Liver (tissue), 9 donors: ENCODE data around the gene SLC26A5. TPM values are rescaled to one million over a fixed set of nuclear protein-coding genes. Genes with fewer than 3 reads are reported as not detected.

ENCODE experiments used
- DNase-seq: peaks from one replicate; pipeline ENCODE4 v3.0.0-alpha.2; 2017; ENCODE audit warnings: low spot score
- H3K27ac ChIP-seq, 2 donors: one replicate each; pipeline ENCODE4 v1.7.0; 2013; ENCODE audit warnings: inconsistent platforms in 2 of 2, low read length in 2 of 2, control low read depth in 1 of 2, low read depth in 1 of 2, mild to moderate bottlenecking in 1 of 2
- H3K27me3 ChIP-seq, 4 donors: one replicate each; pipeline versions ENCODE4 v1.6.1 to v1.7.0; 2013; ENCODE audit warnings: low read length in 3 of 4, inconsistent platforms in 1 of 4, mild to moderate bottlenecking in 1 of 4, moderate library complexity in 1 of 4; ENCODE audit not compliant: control insufficient read depth in 4 of 4, insufficient read depth in 4 of 4
- H3K36me3 ChIP-seq, 4 donors: one replicate each; pipeline versions ENCODE4 v1.6.1 to v1.7.0; 2013; ENCODE audit warnings: low read length in 3 of 4, mild to moderate bottlenecking in 3 of 4, low read depth in 1 of 4, moderate library complexity in 1 of 4; ENCODE audit not compliant: control insufficient read depth in 4 of 4, insufficient read depth in 3 of 4
- H3K4me1 ChIP-seq, 4 donors: one replicate each; pipeline versions ENCODE4 v1.6.1 to v1.7.0; 2013; ENCODE audit warnings: low read length in 3 of 4, mild to moderate bottlenecking in 3 of 4, moderate library complexity in 1 of 4; ENCODE audit not compliant: control insufficient read depth in 4 of 4, insufficient read depth in 4 of 4
- H3K4me3 ChIP-seq, 3 donors: one replicate each; pipeline versions ENCODE4 v1.6.1 to v1.7.0; 2013; ENCODE audit warnings: low read length in 3 of 3, control low read depth in 1 of 3, low read depth in 1 of 3, mild to moderate bottlenecking in 1 of 3
- H3K9ac ChIP-seq, 2 donors: one replicate each; pipeline ENCODE4 v1.7.0; 2013; ENCODE audit warnings: low read length in 2 of 2, mild to moderate bottlenecking in 2 of 2, moderate library complexity in 2 of 2, control low read depth in 1 of 2, low read depth in 1 of 2
- H3K9me3 ChIP-seq, 4 donors: one replicate each; pipeline versions ENCODE4 v1.6.1 to v1.7.0; 2013; ENCODE audit warnings: low read length in 3 of 4; ENCODE audit not compliant: control insufficient read depth in 4 of 4
- EGR1 ChIP-seq, 2 donors: IDR thresholded peaks; 2 replicates each; pipeline ENCODE4 v1.6.1; 2016 to 2018; ENCODE audit warnings: antibody characterized with exemption in 2 of 2, low read depth in 2 of 2
- FOXA1 ChIP-seq: IDR thresholded peaks from 2 replicates; pipeline ENCODE4 v1.6.1; 2016; ENCODE audit warnings: antibody characterized with exemption
- FOXA2 ChIP-seq: IDR thresholded peaks from 2 replicates; pipeline ENCODE4 v1.6.1; 2016; ENCODE audit warnings: antibody characterized with exemption
- GABPA ChIP-seq, 2 donors: IDR thresholded peaks in 1 of 2; conservative IDR thresholded peaks in 1 of 2; 2 replicates each; pipeline ENCODE4 v1.6.1; 2016; ENCODE audit warnings: antibody characterized with exemption in 2 of 2, mild to moderate bottlenecking in 1 of 2, moderate library complexity in 1 of 2
- HNF4A ChIP-seq, 2 donors: conservative IDR thresholded peaks; 2 replicates each; pipeline ENCODE4 v1.6.1; 2016; ENCODE audit warnings: antibody characterized with exemption in 2 of 2, mild to moderate bottlenecking in 2 of 2
- HNF4G ChIP-seq: IDR thresholded peaks from 2 replicates; pipeline ENCODE4 v1.6.1; 2016; ENCODE audit warnings: antibody characterized with exemption
- JUND ChIP-seq, 2 donors: IDR thresholded peaks; 2 replicates each; pipeline ENCODE4 v1.6.1; 2016; ENCODE audit warnings: antibody characterized with exemption in 2 of 2
- NR2F2 ChIP-seq: IDR thresholded peaks from 2 replicates; pipeline ENCODE4 v1.6.1; 2016; ENCODE audit warnings: antibody characterized with exemption
- RAD21 ChIP-seq, 2 donors: IDR thresholded peaks; 2 replicates each; pipeline ENCODE4 v1.6.1; 2016; ENCODE audit warnings: antibody characterized with exemption in 2 of 2, mild to moderate bottlenecking in 2 of 2
- REST ChIP-seq: IDR thresholded peaks from 2 replicates; pipeline ENCODE4 v1.6.1; 2016; ENCODE audit warnings: antibody characterized with exemption, mild to moderate bottlenecking
- RXRA ChIP-seq, 2 donors: IDR thresholded peaks; 2 replicates each; pipeline ENCODE4 v1.6.1; 2017 to 2018; ENCODE audit warnings: antibody characterized with exemption in 2 of 2, mild to moderate bottlenecking in 1 of 2
- TAF1 ChIP-seq: conservative IDR thresholded peaks from 2 replicates; pipeline ENCODE4 v1.6.1; 2016; ENCODE audit warnings: antibody characterized with exemption, mild to moderate bottlenecking
- YY1 ChIP-seq: IDR thresholded peaks from 2 replicates; pipeline ENCODE4 v1.6.1; 2016; ENCODE audit warnings: antibody characterized with exemption, mild to moderate bottlenecking
- WGBS: extraction: QIAGEN DNeasy Blood & Tissue Kit; methylation state at CpG from one replicate; pipeline ENCODE4 v1.1.7; 2013; 5-methylcytosine and 5-hydroxymethylcytosine counted together
- polyA plus RNA-seq, 2 donors: library from polyadenylated mRNA; stranded (reverse) in 1 of 2; unstranded in 1 of 2; fragments of 200-250 nt in 1 of 2; fragments of >200 nt in 1 of 2; fragmentation: Nextera tagmentation in 1 of 2; extraction: Ambion mirVana in 1 of 2; gene quantifications; one replicate each; pipeline versions ENCODE4 v1.2.1 to v1.2.3, GENCODE V29; 2013 to 2015
- total RNA-seq, 2 donors: library from RNA; depleted of rRNA; stranded (reverse); fragments of >200 nt; gene quantifications; one replicate each; pipeline ENCODE4 v1.2.3, GENCODE V29; 2014
- TF ChIP-seq, protein P1 (sequence below): IDR thresholded peaks from 2 replicates; pipeline ENCODE4 v1.6.1; 2016; ENCODE audit warnings: antibody characterized with exemption
- TF ChIP-seq, protein P2 (sequence below): IDR thresholded peaks from 2 replicates; pipeline ENCODE4 v1.6.1; 2016; ENCODE audit warnings: antibody characterized with exemption
- TF ChIP-seq, protein P3 (sequence below): IDR thresholded peaks from 2 replicates; pipeline ENCODE4 v1.6.1; 2016; ENCODE audit warnings: antibody characterized with exemption
- donor health status: healthy.
- donor health status: healthy.
- donor health status: healthy.
- donor health status: healthy.
- donor health status: healthy.

The SLC26A5 gene
- total and polyA plus RNA-seq, 4 donors: 0.09 to 1.1 (median 0.45) TPM

GRCh38 chr7:103396471-103396870 is 49.5 kb downstream of the SLC26A5 start:
- DNase-seq: no peak
- H3K27ac ChIP-seq: no peak overlapping the region
- no peaks in the 10 kb centered on the region for H3K27me3 ChIP-seq
- TF ChIP-seq NR2F2 (no peak), JUND (IDR thresholded peaks at IDR 0.05) (no peak), GABPA (IDR thresholded peaks at IDR 0.05 in 1 of 2, conservative IDR thresholded peaks at IDR 0.05 in 1 of 2) (no peak), HNF4A (conservative IDR thresholded peaks at IDR 0.05) (no peak), RXRA (IDR thresholded peaks at IDR 0.05) (no peak)
- 77% methylated on average over 8 of the region's 8 CpGs for WGBS
- H3K4me1 ChIP-seq: no peaks in the 10 kb centered on the region
- no peak overlapping the region for H3K4me3 ChIP-seq
- no peaks in the 10 kb centered on the region for H3K36me3 ChIP-seq
- H3K9ac ChIP-seq: no peak overlapping the region
- H3K9me3 ChIP-seq: no peaks in the 10 kb centered on the region

DNA sequence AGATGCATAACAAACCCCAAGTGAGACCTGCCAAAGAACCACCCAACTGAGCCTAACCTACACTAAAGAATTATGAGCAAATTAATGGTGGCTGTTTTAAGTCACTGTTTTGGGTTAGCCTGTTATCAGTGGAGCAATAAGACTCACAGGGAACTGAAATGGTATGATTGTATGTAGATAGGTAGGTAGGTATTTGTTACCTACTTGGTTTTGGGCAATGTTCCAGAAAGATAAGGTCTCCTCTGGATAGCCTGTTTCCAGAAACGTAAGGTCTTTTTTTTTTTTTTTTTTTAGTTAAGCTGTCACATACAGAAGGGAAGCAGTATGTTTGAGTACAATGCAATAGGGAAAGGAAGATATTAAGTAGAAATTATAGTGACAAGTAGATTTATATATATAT is 50.9 kb downstream of the SLC26A5 start:
- no peak overlapping the region for H3K4me3 ChIP-seq
- WGBS: 64% methylated on average over 1 of the region's 1 CpG
- H3K36me3 ChIP-seq: no peaks in the 10 kb centered on the region
- H3K9me3 ChIP-seq: no peaks in the 10 kb centered on the region
- H3K9ac ChIP-seq: no peak overlapping the region
- H3K27ac ChIP-seq: no peak overlapping the region
- no peaks in the 10 kb centered on the region for H3K4me1 ChIP-seq
- DNase-seq: no peak
- no peaks in the 10 kb centered on the region for H3K27me3 ChIP-seq
- TF ChIP-seq NR2F2 (no peak), JUND (IDR thresholded peaks at IDR 0.05) (no peak), RXRA (IDR thresholded peaks at IDR 0.05) (no peak), FOXA2 (no peak), HNF4A (conservative IDR thresholded peaks at IDR 0.05) (no peak), REST (no peak), RAD21 (IDR thresholded peaks at IDR 0.05) (no peak), HNF4G (no peak), TAF1 (no peak), GABPA (IDR thresholded peaks at IDR 0.05 in 1 of 2, conservative IDR thresholded peaks at IDR 0.05 in 1 of 2) (no peak), EGR1 (IDR thresholded peaks at IDR 0.05; ENCODE audit: low read depth in 2 of 2) (no peak), FOXA1 (no peak), YY1 (no peak)
- TF ChIP-seq, protein P1, sequence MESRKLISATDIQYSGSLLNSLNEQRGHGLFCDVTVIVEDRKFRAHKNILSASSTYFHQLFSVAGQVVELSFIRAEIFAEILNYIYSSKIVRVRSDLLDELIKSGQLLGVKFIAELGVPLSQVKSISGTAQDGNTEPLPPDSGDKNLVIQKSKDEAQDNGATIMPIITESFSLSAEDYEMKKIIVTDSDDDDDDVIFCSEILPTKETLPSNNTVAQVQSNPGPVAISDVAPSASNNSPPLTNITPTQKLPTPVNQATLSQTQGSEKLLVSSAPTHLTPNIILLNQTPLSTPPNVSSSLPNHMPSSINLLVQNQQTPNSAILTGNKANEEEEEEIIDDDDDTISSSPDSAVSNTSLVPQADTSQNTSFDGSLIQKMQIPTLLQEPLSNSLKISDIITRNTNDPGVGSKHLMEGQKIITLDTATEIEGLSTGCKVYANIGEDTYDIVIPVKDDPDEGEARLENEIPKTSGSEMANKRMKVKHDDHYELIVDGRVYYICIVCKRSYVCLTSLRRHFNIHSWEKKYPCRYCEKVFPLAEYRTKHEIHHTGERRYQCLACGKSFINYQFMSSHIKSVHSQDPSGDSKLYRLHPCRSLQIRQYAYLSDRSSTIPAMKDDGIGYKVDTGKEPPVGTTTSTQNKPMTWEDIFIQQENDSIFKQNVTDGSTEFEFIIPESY: no peak
- TF ChIP-seq, protein P2, sequence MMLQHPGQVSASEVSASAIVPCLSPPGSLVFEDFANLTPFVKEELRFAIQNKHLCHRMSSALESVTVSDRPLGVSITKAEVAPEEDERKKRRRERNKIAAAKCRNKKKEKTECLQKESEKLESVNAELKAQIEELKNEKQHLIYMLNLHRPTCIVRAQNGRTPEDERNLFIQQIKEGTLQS: no peak
- TF ChIP-seq, protein P3, sequence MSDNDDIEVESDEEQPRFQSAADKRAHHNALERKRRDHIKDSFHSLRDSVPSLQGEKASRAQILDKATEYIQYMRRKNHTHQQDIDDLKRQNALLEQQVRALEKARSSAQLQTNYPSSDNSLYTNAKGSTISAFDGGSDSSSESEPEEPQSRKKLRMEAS: no peak
